Lower lobe of right lung (tissue), 2 donors: ENCODE measurements around the gene IFI27L1. TPM values are rescaled to one million over a fixed set of nuclear protein-coding genes. Genes with fewer than 3 reads are reported as not detected.

Experiments used
- ATAC-seq, 2 donors: fragments of 200-7000 bp; cut with Tn5 transposase; one replicate each; pipeline ENCODE4 v1.9.1; 2020 to 2022; ENCODE audit warnings: mild to moderate bottlenecking in 2 of 2, moderate library complexity in 2 of 2
- DNase-seq: peaks from one replicate; pipeline ENCODE4 v3.0.0-alpha.2; 2020
- H3K27ac ChIP-seq: fragments of 200-600 bp; one replicate; pipeline ENCODE4 v1.8.0; 2022
- H3K27me3 ChIP-seq: fragments of 200-600 bp; one replicate; pipeline ENCODE4 v1.8.0; 2022; ENCODE audit warnings: low read depth
- H3K36me3 ChIP-seq: fragments of 200-600 bp; one replicate; pipeline ENCODE4 v1.8.0; 2022; ENCODE audit warnings: mild to moderate bottlenecking
- H3K4me1 ChIP-seq: fragments of 200-600 bp; one replicate; pipeline ENCODE4 v1.8.0; 2022
- H3K4me3 ChIP-seq: fragments of 200-600 bp; one replicate; pipeline ENCODE4 v1.8.0; 2022; ENCODE audit warnings: mild to moderate bottlenecking
- H3K9me3 ChIP-seq: fragments of 200-600 bp; one replicate; pipeline ENCODE4 v1.8.0; 2022
- CTCF ChIP-seq: fragments of 200-600 bp; IDR thresholded peaks from one replicate; pipeline ENCODE4 v1.8.0; 2022; ENCODE audit warnings: antibody characterized with exemption, mild to moderate bottlenecking
- intact Hi-C: fragments of 100-400 bp; cut with DNase I; formaldehyde crosslinking; loops from one replicate; pipeline ENCODE4 v1.11.0; 2022
- total RNA-seq: library from RNA; stranded (reverse); fragmentation: NEBNext Ultra II Directional; extraction: Animal tissue kit (Norgen Biotek cat#: 25700); gene quantifications from one replicate; pipeline ENCODE4 v1.2.1, GENCODE V29; 2021
- donor health status: DM: no; HTN: yes; CAD: no; lungs with severe emphysema.

The IFI27L1 gene
- total RNA-seq, 1 donor from 2014 or later, result 10.9 TPM

DNA sequence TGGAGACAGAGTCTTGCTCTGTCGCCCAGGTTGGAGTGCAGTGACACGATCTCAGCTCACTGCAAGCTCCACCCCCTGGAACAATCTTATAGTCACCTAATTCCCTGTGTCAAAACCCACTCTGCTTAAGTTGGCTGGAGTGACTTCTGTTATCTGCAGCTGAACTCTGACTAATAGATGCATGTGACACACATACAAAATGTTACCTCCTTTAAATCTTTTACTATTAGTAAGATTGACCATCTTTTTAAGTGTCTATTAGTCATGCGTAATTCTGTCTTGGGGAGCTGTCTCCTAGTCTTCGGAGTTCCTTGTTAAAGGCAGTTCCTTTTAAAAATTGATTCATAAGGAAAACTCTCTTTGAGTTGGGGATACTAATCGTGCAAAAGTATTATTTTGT, 7.4 kb downstream of the IFI27L1 start:
- H3K27me3 ChIP-seq, result no peaks in the 10 kb centered on the region
- H3K36me3 ChIP-seq, result no peaks in the 10 kb centered on the region
- no peak for DNase-seq
- no peak for ATAC-seq
- intact Hi-C loops, result no loop called here
- no peak overlapping the region for H3K4me3 ChIP-seq
- H3K9me3 ChIP-seq, result no peaks in the 10 kb centered on the region
- no peak overlapping the region for H3K27ac ChIP-seq
- no peaks in the 10 kb centered on the region for H3K4me1 ChIP-seq
- TF ChIP-seq CTCF, result no peak

DNA sequence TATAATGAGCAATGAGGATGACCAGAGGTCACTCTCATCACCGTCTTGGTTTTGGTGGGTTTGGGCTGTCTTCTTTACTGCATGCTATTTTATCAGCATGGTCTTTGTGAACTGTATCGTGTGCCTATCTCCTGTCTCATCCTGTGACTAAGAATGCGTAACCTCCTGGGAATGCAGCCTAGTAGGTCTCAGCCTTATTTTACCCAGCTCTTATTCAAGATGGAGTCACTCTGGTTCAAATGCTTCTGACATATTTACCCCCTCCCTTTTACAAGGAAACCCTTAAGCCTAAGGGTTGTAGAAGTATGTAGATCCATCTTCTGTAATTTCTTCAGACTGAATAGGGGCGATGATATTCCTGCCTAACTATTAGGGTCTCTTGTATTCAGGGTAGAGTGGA, 8.4 kb downstream of the IFI27L1 start:
- H3K9me3 ChIP-seq, result no peaks in the 10 kb centered on the region
- H3K4me1 ChIP-seq, result no peaks in the 10 kb centered on the region
- H3K36me3 ChIP-seq, result no peaks in the 10 kb centered on the region
- no peak for DNase-seq
- no peak overlapping the region for H3K4me3 ChIP-seq
- H3K27me3 ChIP-seq, result no peaks in the 10 kb centered on the region
- no peak for ATAC-seq
- intact Hi-C loops, result no loop called here
- H3K27ac ChIP-seq, result no peak overlapping the region
- TF ChIP-seq CTCF, result no peak

DNA sequence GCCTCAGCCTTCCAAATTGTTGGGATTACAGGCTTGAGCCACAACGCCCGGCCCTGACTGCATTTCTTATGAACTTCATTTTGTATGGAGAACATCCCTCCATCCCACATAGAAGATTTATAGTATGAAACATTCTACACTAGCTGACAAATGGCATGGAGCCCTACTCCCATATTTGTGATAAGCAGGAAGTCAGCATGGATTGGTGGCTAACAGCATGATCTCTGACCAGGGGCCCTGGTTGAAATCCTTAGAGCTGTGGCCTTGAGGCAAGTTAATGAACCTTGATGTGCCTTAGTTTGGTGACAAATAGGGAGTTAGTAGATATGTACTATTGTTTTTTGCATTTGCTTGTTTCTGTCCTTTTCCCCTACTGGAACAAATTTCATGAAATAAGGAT, 12.3 kb downstream of the IFI27L1 start:
- no peak for ATAC-seq

GRCh38 chr14:94097091-94097490, 16.0 kb downstream of the IFI27L1 start:
- no peak overlapping the region for H3K27ac ChIP-seq
- no peak for ATAC-seq
- H3K4me3 ChIP-seq, result no peak overlapping the region
- H3K4me1 ChIP-seq, result no peaks in the 10 kb centered on the region
- no peak for TF ChIP-seq CTCF
- peaks cover 6% of the 10 kb centered on the region for H3K36me3 ChIP-seq
- no peak for DNase-seq
- intact Hi-C loops, result no loop called here
- no peaks in the 10 kb centered on the region for H3K27me3 ChIP-seq
- H3K9me3 ChIP-seq, result no peaks in the 10 kb centered on the region

More for the DNA sequence above, 12.3 kb downstream of the IFI27L1 start:
- intact Hi-C loops, result no loop called here
- peaks cover 6% of the 10 kb centered on the region for H3K36me3 ChIP-seq
- no peak overlapping the region for H3K4me3 ChIP-seq
- no peaks in the 10 kb centered on the region for H3K27me3 ChIP-seq
- no peaks in the 10 kb centered on the region for H3K9me3 ChIP-seq
- DNase-seq, result no peak
- no peaks in the 10 kb centered on the region for H3K4me1 ChIP-seq
- no peak for TF ChIP-seq CTCF
- no peak overlapping the region for H3K27ac ChIP-seq

GRCh38 chr14:94098326-94098992, 17.3 kb downstream of the IFI27L1 start:
- Histone ChIP-seq H3K4me3 (no peak overlapping the region), H3K9me3 (no peaks in the 10 kb centered on the region), H3K27me3 (no peaks in the 10 kb centered on the region), H3K27ac (no peak overlapping the region), H3K4me1 (no peaks in the 10 kb centered on the region), H3K36me3 (peaks cover 6% of the 10 kb centered on the region)
- intact Hi-C loops, result no loop called here
- TF ChIP-seq CTCF, result no peak
- ATAC-seq (no peak), DNase-seq (no peak)

DNA sequence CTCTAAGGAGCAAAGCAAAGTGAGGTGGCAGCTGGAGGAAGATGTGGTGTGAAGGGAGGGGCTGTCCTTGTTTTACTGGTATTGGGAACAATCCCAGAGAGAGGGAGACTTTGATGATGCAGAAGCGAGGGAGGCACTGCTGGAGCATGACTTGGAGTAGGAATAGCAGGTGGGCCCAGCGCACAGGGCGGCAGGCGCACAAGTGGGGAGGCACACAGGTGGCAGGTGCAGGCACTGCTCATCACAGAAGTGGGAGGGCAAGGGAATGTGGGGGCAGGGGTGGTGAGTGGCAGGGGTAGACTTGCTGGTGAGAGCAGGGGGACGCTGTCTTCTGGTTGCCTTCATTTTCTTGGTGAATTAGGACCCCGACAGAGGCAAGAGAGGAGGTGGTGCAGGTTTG, 17.9 kb downstream of the IFI27L1 start:
- Histone ChIP-seq H3K27me3 (no peaks in the 10 kb centered on the region), H3K4me1 (no peaks in the 10 kb centered on the region), H3K4me3 (no peak overlapping the region), H3K36me3 (peaks cover 6% of the 10 kb centered on the region), H3K9me3 (no peaks in the 10 kb centered on the region), H3K27ac (no peak overlapping the region)
- ATAC-seq, result no peak
- no peak for DNase-seq
- intact Hi-C loops, result no loop called here
- no peak for TF ChIP-seq CTCF
